ENCODE results near the gene PIK3R5. TPM values are rescaled to one million over a fixed set of nuclear protein-coding genes. Genes with fewer than 3 reads are reported as not detected.

The PIK3R5 gene
- total and polyA plus RNA-seq, 4 donors: 11.7 to 70.9 (median 35.0) TPM

GRCh38 chr17:8889458-8890210, 75.9 kb downstream of the PIK3R5 start:
- Histone ChIP-seq H3K4me3 (no peak overlapping the region), H3K36me3 (ENCODE audit: control insufficient read depth in 4 of 4, insufficient read depth in 4 of 4, low read length in 4 of 4) (peaks cover 0 to 8% (median 0%) of the 10 kb centered on the region in 4 donors), H3K9me3 (ENCODE audit: control insufficient read depth in 4 of 4, insufficient read depth in 3 of 4, low read length in 3 of 4) (peaks cover 0 to 8% (median 0%) of the 10 kb centered on the region in 4 donors), H3K27me3 (ENCODE audit: control insufficient read depth in 3 of 3, insufficient read depth in 3 of 3, low read length in 2 of 3) (peaks cover 0 to 15% (median 5%) of the 10 kb centered on the region in 3 donors), H3K4me1 (ENCODE audit: control insufficient read depth in 5 of 5, insufficient read depth in 5 of 5, low read length in 5 of 5) (peaks cover 0 to 3% (median 0%) of the 10 kb centered on the region in 5 donors), H3K27ac (ENCODE audit: low read depth in 1 of 2, low read length in 1 of 2) (no peak overlapping the region), H3K9ac (ENCODE audit: insufficient read depth in 1 of 2, low read length in 2 of 2) (no peak overlapping the region)
- ATAC-seq (ENCODE audit: insufficient read depth, low FRiP score) (no peak), DNase-seq (peak in 1 of 3 donors; percentile 3)
- WGBS, 2 donors: 96 to 97% methylated on average over 14 of the region's 14 CpGs
- no peak for TF ChIP-seq CTCF (IDR thresholded peaks at IDR 0.05; ENCODE audit: control extremely low read depth, extremely low read depth)

- ATAC-seq (ENCODE audit: insufficient read depth, low FRiP score) (no peak), DNase-seq (no peak)
- 65 to 69% methylated on average over 8 of the region's 8 CpGs for WGBS, 2 donors
- Histone ChIP-seq H3K36me3 (ENCODE audit: control insufficient read depth in 4 of 4, insufficient read depth in 4 of 4, low read length in 4 of 4) (peaks cover 0 to 8% (median 0%) of the 10 kb centered on the region in 4 donors), H3K4me3 (no peak overlapping the region), H3K9ac (ENCODE audit: insufficient read depth in 1 of 2, low read length in 2 of 2) (no peak overlapping the region), H3K4me1 (ENCODE audit: control insufficient read depth in 5 of 5, insufficient read depth in 5 of 5, low read length in 5 of 5) (peaks cover 0 to 3% (median 0%) of the 10 kb centered on the region in 5 donors), H3K27ac (ENCODE audit: low read depth in 1 of 2, low read length in 1 of 2) (no peak overlapping the region), H3K27me3 (ENCODE audit: control insufficient read depth in 3 of 3, insufficient read depth in 3 of 3, low read length in 2 of 3) (peaks cover 0 to 12% (median 2%) of the 10 kb centered on the region in 3 donors), H3K9me3 (ENCODE audit: control insufficient read depth in 4 of 4, insufficient read depth in 3 of 4, low read length in 3 of 4) (peaks cover 0 to 8% (median 0%) of the 10 kb centered on the region in 4 donors)
- TF ChIP-seq CTCF (IDR thresholded peaks at IDR 0.05; ENCODE audit: control extremely low read depth, extremely low read depth): no peak
Measured at GRCh38 chr17:8888704-8889302, 76.7 kb downstream of the PIK3R5 start.

- H3K9me3 ChIP-seq (ENCODE audit: control insufficient read depth in 4 of 4, insufficient read depth in 3 of 4, low read length in 3 of 4): peaks cover 0 to 8% (median 0%) of the 10 kb centered on the region in 4 donors
- H3K27ac ChIP-seq (ENCODE audit: low read depth in 1 of 2, low read length in 1 of 2): no peak overlapping the region
- H3K4me3 ChIP-seq: no peak overlapping the region
- no peak overlapping the region for H3K9ac ChIP-seq (ENCODE audit: insufficient read depth in 1 of 2, low read length in 2 of 2)
- DNase-seq (peak; percentile 35 to 56 (median 50)), ATAC-seq (ENCODE audit: insufficient read depth, low FRiP score) (no peak)
- WGBS, 2 donors: 73 to 81% methylated on average over 39 of the region's 39 CpGs
- peaks cover 0 to 11% (median 0%) of the 10 kb centered on the region in 4 donors for H3K36me3 ChIP-seq (ENCODE audit: control insufficient read depth in 4 of 4, insufficient read depth in 4 of 4, low read length in 4 of 4)
- H3K27me3 ChIP-seq (ENCODE audit: control insufficient read depth in 3 of 3, insufficient read depth in 3 of 3, low read length in 2 of 3): peaks cover 0 to 8% (median 0%) of the 10 kb centered on the region in 3 donors
- peaks cover 0 to 3% (median 0%) of the 10 kb centered on the region in 5 donors for H3K4me1 ChIP-seq (ENCODE audit: control insufficient read depth in 5 of 5, insufficient read depth in 5 of 5, low read length in 5 of 5)
- no peak for TF ChIP-seq CTCF (IDR thresholded peaks at IDR 0.05; ENCODE audit: control extremely low read depth, extremely low read depth)
Measured at GRCh38 chr17:8887834-8888703, 77.4 kb downstream of the PIK3R5 start.
